ENCODE data around the gene LSM12. TPM values are rescaled to one million over a fixed set of nuclear protein-coding genes. Genes with fewer than 3 reads are reported as not detected.
"Not testable (repeated sequence)": the region's sequence is repeated elsewhere in the genome, so short reads cannot be mapped to it uniquely, and the experiment has no call there.

LSM12 gene
- total RNA-seq, 2 donors from 2014 or later = 37.5 to 38.2 TPM

- intact Hi-C loops (cut with DNase I) = no loop called here
- peak; percentile 16 for DNase-seq (ENCODE audit: low spot score)
These were observed 44.2 kb downstream of the LSM12 start for GRCh38 chr17:44022246-44022645.

DNA sequence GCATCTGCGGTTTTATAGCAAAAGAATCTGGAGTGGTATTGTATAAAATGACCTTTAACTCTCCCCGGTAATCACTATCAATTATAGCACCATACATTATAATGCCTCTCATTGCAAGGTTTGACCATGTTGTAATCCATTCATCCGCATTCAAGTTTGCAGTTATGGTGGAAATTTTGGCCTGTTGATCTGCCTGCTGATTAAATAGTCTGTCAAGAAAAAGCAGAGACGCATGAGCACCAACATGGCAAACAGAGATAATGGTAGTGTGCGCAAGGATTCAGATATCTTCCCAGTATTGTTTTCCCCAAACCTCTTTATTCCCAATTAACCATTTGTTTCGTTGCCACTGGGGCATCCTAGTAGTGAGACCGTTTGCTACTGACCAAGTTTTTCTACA lies 45.2 kb downstream of the LSM12 start:
- intact Hi-C loops (cut with DNase I); DNase-seq (ENCODE audit: low spot score): not testable (repeated sequence)

DNA sequence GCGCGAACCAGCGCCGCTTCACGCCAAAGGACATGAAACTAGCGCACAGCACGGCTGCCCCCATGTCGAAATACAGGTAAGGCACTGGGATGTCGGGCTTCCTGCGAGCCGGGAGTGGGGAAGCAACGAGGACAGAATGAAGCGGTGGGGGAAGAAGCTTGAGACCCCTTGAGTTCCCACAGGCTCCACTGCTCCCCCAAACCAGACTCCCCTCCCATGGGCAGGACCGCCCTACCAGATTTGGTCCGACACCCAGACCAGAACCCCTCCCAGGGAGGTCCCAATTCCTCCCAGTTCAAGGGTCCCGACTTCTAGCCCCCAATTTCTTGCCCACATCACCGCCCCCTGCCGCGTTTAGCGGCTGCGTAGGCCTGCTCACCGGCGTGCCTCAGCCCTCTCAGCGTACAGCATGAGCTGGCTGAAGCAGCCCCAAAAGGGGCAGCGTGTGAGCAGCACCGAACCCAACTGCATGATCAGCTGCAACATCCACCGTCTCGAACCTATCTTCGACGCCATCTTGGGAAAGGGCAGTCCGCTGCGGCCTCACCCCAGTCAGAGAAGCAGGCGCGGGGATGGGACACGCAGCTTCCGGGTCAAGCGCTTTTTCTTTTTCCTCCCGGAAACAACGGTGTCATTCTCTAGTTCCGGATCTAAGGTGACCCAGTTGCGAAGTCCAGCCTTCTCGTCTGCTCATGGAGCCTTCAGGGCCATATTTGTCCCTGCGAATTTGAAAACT lies 51.9 kb downstream of the LSM12 start, which contains the start of gene TMEM101:
TMEM101 (minus strand) TSS at position 527 of the 736 bp plus-strand sequence; CDS start at position 516, 11 bp downstream.
- DNase-seq (ENCODE audit: low spot score) = peak; percentile 97
- intact Hi-C loops (cut with DNase I) = no loop called here

- intact Hi-C loops (cut with DNase I) = no loop called here
- no peak for DNase-seq (ENCODE audit: low spot score)
These were observed 52.4 kb downstream of the LSM12 start for GRCh38 chr17:44014133-44014436.

DNA sequence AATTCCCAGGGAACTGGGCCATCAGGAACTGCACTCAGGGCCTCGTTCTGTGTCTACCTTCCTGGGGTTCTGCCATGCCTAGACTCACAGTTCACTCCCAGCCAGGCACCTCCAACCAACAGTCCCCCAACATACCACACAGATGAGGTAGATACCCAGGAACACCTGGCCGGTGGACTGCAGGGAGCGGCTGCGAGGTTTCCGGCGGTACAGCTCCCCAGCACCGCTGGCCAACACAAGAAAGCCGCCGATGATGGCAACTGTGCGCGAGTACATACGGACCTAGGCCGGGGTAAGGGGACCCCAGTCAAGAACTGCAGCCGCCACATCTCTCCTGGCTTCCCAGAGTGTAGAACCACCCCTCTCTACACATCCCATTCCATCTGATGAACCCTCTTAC lies 53.6 kb downstream of the LSM12 start:
- intact Hi-C loops (cut with DNase I) = no loop called here
- no peak for DNase-seq (ENCODE audit: low spot score)

DNA sequence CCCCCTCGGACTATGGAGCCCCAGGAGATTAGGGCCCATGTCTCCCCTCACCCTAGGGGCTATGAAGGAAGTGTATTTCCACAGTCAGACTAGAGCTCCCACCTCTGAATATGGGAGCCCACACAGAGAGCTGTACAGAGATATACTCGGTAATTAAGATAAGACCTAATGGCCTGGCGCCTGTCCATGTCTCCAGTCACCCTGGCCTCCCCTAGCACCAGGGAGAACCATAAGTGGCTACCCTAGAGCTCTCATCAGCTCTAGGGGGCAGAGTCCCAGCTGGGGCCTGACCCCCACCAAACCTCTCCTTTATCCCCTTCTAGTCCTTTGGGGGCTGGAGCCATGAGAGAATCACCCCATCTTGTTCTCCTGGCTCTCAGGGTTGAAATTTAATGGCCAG lies 54.1 kb downstream of the LSM12 start:
- no peak for DNase-seq (ENCODE audit: low spot score)
- intact Hi-C loops (cut with DNase I) = no loop called here

DNA sequence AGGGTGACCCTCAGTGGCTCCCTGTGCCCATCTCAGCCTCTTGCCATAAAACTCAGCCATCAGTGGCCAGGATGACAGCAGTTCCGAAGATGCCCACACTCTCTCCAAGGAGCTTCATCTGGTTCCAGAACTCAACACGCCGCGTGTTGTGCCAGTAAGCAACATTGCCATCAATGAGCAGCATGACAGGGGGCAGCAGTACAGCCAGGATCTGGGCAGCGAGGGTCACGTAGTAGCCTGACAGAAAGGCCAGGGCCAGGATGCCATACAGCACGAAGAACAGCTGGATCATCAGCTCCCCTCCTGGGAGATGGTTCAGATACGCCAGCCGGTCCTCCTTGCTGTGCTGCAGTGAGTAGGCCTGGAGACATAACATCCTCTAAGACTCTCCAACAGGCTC lies 54.6 kb downstream of the LSM12 start:
- intact Hi-C loops (cut with DNase I) = no loop called here
- DNase-seq (ENCODE audit: low spot score) = no peak

DNA sequence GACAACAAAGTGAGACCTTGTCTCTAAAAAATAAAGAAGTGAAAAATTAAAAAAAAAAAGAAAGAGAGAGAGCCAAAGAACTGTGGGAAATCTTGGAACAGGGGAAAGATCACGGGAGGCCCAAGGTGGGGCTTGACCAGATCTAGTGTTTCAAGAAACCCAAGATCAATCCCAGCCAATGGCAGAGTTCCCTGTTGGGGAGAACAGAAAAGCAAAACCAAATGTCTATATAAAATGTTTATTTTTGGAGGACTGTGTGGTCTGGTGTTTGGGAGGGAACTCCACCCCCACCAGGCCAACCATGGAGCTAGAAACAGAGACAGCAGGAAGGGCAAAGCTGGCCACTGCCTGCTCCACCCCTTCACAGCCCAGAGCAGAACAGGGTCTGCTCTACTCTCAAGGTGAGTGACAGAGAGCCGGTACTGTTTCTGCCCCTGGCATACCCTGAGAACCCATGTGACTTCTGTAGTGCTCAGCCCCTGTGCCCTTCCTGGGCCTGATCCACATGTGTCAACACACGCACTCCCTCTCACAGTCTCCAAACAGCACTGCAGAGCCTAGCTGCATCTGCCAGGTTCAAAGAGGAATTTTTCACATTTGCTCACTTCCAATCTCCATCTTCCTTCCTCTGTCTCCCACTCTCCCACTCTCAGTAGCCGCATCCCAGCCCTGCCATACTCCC lies 55.4 kb downstream of the LSM12 start:
- no peak for DNase-seq (ENCODE audit: low spot score)
- intact Hi-C loops (cut with DNase I) = no loop called here

GRCh38 chr17:44008205-44008909 lies 58.1 kb downstream of the LSM12 start:
- intact Hi-C loops (cut with DNase I) = no loop called here
- no peak for DNase-seq (ENCODE audit: low spot score)

GRCh38 chr17:44007346-44008204 lies 58.9 kb downstream of the LSM12 start:
- intact Hi-C loops (cut with DNase I) = no loop called here
- no peak for DNase-seq (ENCODE audit: low spot score)

DNA sequence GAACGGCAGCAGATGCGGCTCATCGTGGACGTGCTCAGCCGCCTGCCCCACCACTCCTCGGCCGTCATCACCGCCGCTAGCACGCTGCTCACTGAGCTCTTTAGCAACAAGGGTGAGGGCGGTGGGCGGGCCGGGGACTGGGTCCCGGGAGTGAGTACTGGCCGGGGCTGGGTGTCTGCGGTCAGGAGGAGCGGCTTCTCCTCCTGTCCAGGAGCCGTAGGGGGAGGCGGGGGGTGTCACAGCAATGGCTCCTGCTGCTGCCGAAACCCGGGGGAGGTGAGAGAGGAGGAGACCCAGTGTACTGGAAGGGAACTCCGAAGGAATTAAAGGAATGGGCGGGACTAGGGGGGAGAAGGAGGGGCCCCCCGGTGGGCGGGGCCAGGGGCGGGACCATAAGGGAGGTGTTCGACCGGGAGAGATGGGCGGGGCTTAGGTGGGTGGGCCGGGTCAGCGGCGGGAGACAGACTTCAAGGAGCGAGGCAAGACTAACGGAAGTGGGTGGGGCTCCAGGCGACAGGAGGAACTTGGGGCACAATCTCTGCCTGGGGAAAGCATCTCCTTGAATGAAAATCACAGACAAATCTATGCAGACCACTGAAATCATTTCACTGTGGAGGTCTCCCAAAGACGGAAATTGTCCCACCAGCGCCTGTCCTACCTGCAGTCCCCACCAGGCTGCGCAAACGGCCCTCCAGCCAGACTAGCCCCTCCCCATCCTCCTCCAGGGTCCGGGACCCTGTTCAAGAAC lies 59.7 kb downstream of the LSM12 start:
- intact Hi-C loops (cut with DNase I) = no loop called here

DNA sequence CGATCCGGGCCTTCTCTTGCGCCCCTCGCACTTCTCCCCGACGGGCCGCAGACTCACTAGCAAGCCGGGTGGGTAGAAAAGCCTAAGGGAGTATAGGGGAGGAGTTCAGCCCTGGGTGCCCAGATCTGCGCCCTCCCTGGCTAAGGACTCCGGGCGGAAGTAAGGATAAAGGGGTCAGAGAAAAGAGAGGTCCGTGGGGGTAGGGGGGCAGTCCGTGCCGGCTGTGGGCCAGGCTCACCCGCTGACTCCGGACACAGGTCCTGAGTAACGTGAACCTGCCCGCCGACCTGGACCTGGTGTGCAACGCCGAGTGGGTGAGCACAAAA lies 60.2 kb downstream of the LSM12 start:
- intact Hi-C loops (cut with DNase I) = no loop called here
- no peak for DNase-seq (ENCODE audit: low spot score)

More for the DNA sequence above, 59.7 kb downstream of the LSM12 start:
- peak; percentile 99 for DNase-seq (ENCODE audit: low spot score)

DNA sequence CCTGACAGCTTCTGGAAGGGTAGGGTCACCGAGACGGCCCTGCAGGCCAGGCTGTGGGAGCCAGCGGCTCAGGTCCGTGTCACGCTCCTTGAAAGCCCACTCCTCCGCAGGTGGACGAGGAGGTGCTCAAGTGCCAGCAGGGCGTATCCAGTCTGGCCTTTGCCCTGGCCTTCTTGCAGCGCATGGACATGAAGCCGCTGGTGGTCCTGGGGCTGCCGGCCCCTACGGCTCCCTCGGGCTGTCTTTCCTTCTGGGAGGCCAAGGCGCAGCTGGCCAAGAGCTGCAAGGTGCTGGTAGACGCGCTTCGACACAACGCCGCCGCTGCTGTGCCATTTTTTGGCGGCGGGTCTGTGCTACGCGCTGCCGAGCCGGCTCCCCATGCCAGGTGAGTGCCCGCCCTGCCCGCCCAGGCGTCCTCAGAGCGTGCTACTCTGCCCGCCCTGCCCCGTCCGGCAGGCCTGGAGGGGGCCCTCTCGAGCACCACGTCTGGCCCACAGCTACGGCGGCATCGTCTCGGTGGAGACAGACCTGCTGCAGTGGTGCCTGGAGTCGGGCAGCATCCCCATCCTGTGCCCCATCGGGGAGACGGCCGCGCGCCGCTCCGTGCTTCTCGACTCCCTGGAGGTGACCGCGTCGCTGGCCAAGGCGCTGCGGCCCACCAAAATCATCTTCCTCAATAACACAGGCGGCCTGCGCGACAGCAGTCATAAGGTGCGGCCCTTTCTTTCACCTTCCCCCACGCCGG lies 60.8 kb downstream of the LSM12 start:
- intact Hi-C loops (cut with DNase I) = no loop called here
- DNase-seq (ENCODE audit: low spot score) = peak; percentile 87

DNA sequence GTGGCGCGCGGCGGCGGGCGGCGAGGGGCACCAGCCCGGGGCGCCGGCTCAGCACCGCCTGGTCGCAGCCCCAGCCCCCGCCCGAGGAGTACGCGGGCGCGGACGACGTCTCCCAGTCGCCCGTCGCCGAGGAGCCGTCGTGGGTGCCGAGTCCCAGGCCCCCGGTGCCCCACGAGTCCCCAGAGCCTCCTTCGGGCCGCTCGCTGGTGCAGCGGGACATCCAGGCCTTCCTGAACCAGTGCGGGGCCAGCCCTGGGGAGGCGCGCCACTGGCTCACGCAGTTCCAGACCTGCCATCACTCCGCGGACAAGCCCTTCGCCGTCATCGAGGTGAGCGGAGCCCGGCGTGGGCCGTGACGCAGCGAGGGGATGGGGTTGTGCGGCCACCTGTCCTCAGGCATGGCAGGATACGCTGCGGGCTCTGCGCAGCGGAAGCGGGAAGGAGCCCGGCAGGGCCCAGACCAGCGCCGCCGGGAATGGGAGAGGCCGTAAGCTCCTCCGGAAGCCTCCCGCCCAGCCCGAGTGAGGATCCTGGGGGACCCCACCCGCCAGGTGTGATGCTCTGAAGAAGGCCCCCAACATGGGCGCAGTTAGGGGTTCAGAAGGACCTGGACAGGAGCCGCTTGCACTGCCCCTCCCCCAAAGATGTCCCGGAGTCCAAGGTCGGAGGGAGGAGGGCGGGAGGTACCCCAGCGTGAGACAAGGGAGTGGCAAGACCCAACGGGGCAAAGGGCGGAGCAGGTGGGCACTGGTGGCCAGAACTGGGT lies 61.5 kb downstream of the LSM12 start:
- DNase-seq (ENCODE audit: low spot score) = peak; percentile 82
- intact Hi-C loops (cut with DNase I) = no loop called here

- peak; percentile 83 for DNase-seq (ENCODE audit: low spot score)
- intact Hi-C loops (cut with DNase I) = no loop called here
These were observed 62.3 kb downstream of the LSM12 start, which contains the start of gene NAGS for GRCh38 chr17:44004077-44004760. NAGS (plus strand) TSS chr17:44004622; CDS start chr17:44004664, 42 bp downstream.

- intact Hi-C loops (cut with DNase I) = no loop called here
- DNase-seq (ENCODE audit: low spot score) = no peak
These were observed 64.2 kb downstream of the LSM12 start for GRCh38 chr17:44002141-44002848.
